Hematopoietic multipotent progenitor cell treated with erythropoietin and hydrocortisone succinate and interleukin-3 and kit ligand, for 6 days (in vitro differentiated cells): ENCODE data around the gene HERC5.

Source experiments
- DNase-seq: peaks from one replicate; pipeline ENCODE4 v3.0.0-alpha.2; 2015

HERC5 gene

GRCh38 chr4:88523325-88524129 is 66.6 kb downstream of the HERC5 start, which contains the start of gene PYURF:
Gene PYURF (minus strand): TSS chr4:88523776. CDS start chr4:88523700, 76 bp downstream.
- DNase-seq = peak; percentile 96

GRCh38 chr4:88524171-88524570 is 67.3 kb downstream of the HERC5 start:
- peak; percentile 11 for DNase-seq

- DNase-seq = peak; percentile 75
Measured at GRCh38 chr4:88526221-88526815, 69.4 kb downstream of the HERC5 start.

DNA sequence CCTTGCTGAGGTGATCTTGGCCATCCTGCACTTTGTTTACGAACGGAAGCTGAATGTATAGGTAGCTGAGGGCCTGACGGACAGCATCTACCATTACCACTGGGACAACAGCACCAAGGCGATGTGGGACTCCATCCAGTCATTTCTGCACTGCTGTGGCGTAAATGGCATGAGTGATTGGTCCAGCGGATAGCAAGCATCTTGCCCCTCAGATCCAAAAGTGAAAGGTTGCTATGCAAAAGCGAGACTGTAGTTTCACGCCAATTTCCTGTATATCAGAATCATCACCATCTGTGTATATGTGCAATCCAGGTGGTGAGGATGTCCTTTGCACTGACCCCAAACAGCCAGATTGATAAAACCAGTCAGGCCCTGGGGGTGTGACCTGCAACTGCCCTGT is 70.9 kb downstream of the HERC5 start:
- DNase-seq = no peak

DNA sequence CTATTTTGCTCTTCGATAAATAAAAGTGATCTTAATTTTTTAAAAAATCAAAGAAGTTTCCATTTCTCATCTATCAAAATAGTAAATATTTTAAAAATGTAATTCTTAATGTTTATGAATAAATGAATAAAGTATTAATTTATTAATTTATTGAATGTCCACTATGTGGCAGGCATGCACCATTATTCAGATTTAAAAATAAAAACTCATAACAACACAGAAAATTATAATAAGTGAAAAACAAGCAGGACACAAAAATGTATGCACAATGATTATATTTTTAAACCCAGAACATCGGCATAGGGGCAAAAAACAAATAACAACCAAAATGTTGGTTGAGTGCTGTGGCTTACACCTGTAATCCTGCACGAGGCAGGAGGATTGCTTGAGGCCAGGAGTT is 71.9 kb downstream of the HERC5 start:
- DNase-seq = peak; percentile 34

DNA sequence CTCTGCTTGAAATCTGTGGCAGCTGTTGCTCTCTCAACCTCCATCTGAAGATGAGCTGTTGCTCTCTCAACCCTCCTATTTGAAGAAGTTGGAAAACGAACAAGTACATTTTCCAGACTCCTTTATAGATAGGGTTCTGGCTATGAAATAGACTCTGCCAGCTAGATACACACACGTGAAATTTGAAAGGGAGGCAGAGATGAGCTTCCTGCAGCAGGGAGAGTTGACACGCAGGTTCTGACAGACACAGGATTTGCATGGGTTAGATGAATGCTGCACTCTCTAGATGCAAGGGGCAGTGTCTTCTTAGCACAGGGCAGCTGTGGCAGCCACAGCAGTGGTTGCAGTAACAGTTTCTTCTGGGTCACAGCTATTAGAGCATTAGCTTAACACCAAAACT is 74.6 kb downstream of the HERC5 start:
- no peak for DNase-seq

- DNase-seq = no peak
Measured at GRCh38 chr4:88533088-88533790, 76.3 kb downstream of the HERC5 start.

GRCh38 chr4:88533937-88534750 is 77.2 kb downstream of the HERC5 start:
- DNase-seq = no peak

DNA sequence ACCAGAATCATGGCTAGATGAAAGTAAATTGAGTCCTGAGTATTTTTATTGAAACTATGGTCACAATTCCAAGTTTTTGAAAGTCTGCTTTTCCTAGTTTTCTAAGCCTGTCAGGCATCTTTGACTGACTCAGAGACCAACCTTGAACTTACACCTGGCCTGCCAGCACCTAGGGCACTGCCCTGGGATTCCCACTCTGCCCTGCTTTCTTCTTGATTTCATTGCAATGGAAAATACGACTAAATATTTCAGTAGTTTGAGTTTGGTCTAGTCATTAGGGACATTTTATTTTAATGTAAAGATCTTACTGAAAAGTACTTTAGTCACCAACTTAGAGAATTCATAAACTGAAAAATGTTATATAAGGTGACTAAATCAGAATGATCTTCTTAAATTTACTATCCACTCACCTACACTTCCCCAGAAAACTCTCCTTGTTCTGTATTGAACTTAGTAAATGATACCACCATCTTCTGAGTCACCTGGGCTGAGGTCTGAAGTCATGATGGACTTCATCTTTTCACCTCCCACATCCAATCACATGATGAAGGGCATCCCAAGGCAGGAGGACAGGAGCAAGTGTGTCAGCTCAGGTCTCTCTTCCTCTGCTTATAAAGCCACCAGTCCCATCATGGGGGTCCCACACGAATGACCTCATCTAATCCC is 78.3 kb downstream of the HERC5 start:
- no peak for DNase-seq

DNA sequence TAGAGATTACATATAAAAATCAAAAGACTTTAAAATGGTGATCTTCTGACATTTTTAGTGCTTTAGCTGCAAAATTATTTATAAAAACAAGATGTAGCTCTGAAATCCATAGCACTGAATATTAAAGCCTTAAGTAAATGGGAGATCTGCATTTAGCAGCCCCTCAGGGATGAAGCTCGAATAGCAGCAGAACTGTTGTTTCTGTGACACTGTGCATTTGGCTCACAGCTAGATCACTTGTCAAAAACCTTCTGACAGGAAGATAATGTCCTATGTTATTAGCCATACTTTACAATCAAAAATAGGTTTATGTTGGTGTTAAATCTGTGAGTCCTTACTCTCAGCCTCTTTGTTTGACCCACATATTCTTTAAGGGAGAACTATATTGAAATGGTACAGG is 80.8 kb downstream of the HERC5 start:
- DNase-seq = no peak

- peak; percentile 73 for DNase-seq
Measured at GRCh38 chr4:88539322-88540068, 82.6 kb downstream of the HERC5 start.

DNA sequence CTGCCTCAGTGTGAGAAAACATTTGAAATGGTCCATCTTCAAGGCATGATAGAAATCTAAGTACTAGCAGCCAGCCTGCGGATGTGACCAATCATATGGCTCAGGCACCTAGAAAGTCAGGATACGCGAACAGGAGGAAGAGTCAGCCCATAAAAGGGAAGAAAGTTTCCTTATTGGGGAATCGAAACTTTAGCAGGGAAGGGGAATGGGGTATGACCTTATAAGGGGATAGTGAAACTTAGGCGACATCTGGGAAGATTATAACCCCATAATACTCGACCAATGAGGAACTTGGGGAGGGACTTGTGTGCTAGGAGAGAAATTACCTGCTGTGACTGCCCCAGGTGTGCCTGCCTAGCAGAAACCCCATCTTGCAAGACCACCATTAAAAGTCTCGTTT is 92.9 kb downstream of the HERC5 start:
- no peak for DNase-seq
